ENCODE results near the gene EXT2.
A peak's percentile ranks its signal among the peaks of the same experiment; 100 is the strongest.

EXT2 gene

DNA sequence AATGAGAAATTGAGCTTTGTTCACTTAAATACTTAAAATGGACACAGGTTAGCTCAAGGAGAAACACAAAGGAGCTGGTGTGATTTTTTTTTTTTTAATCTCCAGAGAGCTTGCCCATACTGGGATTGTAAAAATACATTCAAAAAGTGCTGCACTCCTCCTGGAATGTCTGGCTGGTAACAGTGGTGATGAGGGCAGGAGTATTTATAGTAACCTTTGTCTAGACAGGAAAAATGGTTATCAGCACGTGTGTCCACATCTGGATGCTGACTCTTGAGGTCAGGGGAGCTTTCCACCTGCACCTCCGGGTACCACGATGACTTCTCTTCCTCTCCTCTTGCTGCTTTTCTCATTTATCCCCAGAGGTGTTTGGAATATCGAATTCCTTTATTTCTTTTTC lies 30.1 kb downstream of the EXT2 start:
- no peak for TF ChIP-seq NFRKB (IDR thresholded peaks at IDR 0.05)
- TF ChIP-seq SUZ12 (IDR thresholded peaks at IDR 0.05), result no peak
- no peak for TF ChIP-seq TARDBP (IDR thresholded peaks at IDR 0.05)
- TF ChIP-seq CTBP1 (IDR thresholded peaks at IDR 0.05; ENCODE audit: borderline replicate concordance), result no peak
- TF ChIP-seq BHLHE40 (IDR thresholded peaks at IDR 0.05; ENCODE audit: borderline replicate concordance), result no peak
- TF ChIP-seq HDGF (IDR thresholded peaks at IDR 0.05; ENCODE audit: borderline replicate concordance), result no peak
- no peak for TF ChIP-seq FOXM1 (IDR thresholded peaks at IDR 0.05; ENCODE audit: borderline replicate concordance)
- TF ChIP-seq, protein P1, sequence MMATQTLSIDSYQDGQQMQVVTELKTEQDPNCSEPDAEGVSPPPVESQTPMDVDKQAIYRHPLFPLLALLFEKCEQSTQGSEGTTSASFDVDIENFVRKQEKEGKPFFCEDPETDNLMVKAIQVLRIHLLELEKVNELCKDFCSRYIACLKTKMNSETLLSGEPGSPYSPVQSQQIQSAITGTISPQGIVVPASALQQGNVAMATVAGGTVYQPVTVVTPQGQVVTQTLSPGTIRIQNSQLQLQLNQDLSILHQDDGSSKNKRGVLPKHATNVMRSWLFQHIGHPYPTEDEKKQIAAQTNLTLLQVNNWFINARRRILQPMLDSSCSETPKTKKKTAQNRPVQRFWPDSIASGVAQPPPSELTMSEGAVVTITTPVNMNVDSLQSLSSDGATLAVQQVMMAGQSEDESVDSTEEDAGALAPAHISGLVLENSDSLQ (IDR thresholded peaks at IDR 0.05), result no peak
- TF ChIP-seq FOXA1 (IDR thresholded peaks at IDR 0.05), result no peak
- TF ChIP-seq LEF1 (IDR thresholded peaks at IDR 0.05; ENCODE audit: borderline replicate concordance), result no peak
- TF ChIP-seq SP1 (IDR thresholded peaks at IDR 0.05), result no peak
- TF ChIP-seq L3MBTL2 (conservative IDR thresholded peaks at IDR 0.05), result no peak
- no peak for TF ChIP-seq ZNF384 (IDR thresholded peaks at IDR 0.05)
- no peak for TF ChIP-seq ARNT (IDR thresholded peaks at IDR 0.05)
- TF ChIP-seq FOXK2 (IDR thresholded peaks at IDR 0.05), result no peak
- no peak for TF ChIP-seq ELF4 (IDR thresholded peaks at IDR 0.05)
- POLR2A ChIA-PET, result no interaction called here
- no peak for DNase-seq (ENCODE audit: extremely low spot score)
- CTCF ChIA-PET, result no interaction called here

DNA sequence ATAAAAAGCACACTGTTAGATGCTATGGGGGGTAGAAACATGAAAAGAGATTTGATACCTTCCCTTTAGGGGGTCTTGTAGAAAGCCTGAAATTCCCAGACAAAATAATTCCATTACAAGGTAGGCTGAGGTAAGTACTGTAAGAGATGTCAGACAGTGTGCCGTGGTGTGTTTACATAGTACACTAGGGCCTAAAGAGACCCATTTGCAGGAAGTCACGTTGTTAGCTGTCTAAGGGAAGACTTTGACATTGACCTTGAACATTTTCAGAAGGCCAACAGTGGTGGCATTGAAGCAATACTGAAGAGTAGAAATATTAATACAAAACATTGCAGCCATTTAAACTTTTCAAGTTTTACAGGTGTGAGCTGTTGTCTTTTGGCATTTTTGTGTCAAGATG lies 30.8 kb downstream of the EXT2 start:
- POLR2A ChIA-PET, result no interaction called here
- TF ChIP-seq TARDBP (IDR thresholded peaks at IDR 0.05) (no peak), BHLHE40 (IDR thresholded peaks at IDR 0.05; ENCODE audit: borderline replicate concordance) (no peak), SP1 (IDR thresholded peaks at IDR 0.05) (no peak), FOXA1 (IDR thresholded peaks at IDR 0.05) (no peak)
- TF ChIP-seq, protein P1 (IDR thresholded peaks at IDR 0.05), result no peak
- CTCF ChIA-PET, result no interaction called here
- DNase-seq (ENCODE audit: extremely low spot score), result no peak

GRCh38 chr11:44127130-44127529 lies 31.7 kb downstream of the EXT2 start:
- ChIA-PET CTCF (no interaction called here), POLR2A (no interaction called here)
- TF ChIP-seq BHLHE40 (IDR thresholded peaks at IDR 0.05; ENCODE audit: borderline replicate concordance), result no peak
- TF ChIP-seq, protein P1 (IDR thresholded peaks at IDR 0.05), result peak; percentile 58
- no peak for DNase-seq (ENCODE audit: extremely low spot score)

DNA sequence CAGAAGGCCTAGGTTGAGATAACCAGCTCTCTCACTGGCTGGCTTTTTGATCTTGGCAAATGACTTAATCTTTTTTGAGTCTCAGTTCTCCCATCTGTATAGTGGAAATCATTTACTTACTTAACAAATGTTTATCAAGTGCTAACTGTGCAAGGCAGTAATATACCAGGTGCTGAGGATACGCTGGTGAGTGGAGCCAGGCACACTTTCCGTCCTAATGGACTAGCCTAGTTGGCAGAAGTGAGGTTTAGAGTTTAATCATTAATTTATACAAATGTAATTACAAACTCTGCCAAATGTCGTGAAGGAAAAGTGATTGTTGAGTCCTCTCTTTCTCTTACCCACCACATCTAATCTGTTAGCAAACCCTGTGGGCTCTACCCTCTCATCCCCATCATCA lies 33.3 kb downstream of the EXT2 start:
- DNase-seq (ENCODE audit: extremely low spot score), result no peak
- TF ChIP-seq ELF4 (IDR thresholded peaks at IDR 0.05) (no peak), FOXA1 (IDR thresholded peaks at IDR 0.05) (no peak), CTBP1 (IDR thresholded peaks at IDR 0.05; ENCODE audit: borderline replicate concordance) (no peak), SP1 (IDR thresholded peaks at IDR 0.05) (no peak), TARDBP (IDR thresholded peaks at IDR 0.05) (no peak), ARNT (IDR thresholded peaks at IDR 0.05) (no peak), LEF1 (IDR thresholded peaks at IDR 0.05; ENCODE audit: borderline replicate concordance) (no peak)
- ChIA-PET POLR2A (no interaction called here), CTCF (no interaction called here)

GRCh38 chr11:44130751-44131150 lies 35.3 kb downstream of the EXT2 start:
- no peak for DNase-seq (ENCODE audit: extremely low spot score)
- CTCF ChIA-PET, result interaction anchor here (1.3 kb wide), 1 partner anchor 36 kb away, joined by 4 read pairs; the partner anchor contains the start of gene EXT2
- POLR2A ChIA-PET, result no interaction called here
- TF ChIP-seq LEF1 (IDR thresholded peaks at IDR 0.05; ENCODE audit: borderline replicate concordance) (no peak), ARNT (IDR thresholded peaks at IDR 0.05) (no peak)

DNA sequence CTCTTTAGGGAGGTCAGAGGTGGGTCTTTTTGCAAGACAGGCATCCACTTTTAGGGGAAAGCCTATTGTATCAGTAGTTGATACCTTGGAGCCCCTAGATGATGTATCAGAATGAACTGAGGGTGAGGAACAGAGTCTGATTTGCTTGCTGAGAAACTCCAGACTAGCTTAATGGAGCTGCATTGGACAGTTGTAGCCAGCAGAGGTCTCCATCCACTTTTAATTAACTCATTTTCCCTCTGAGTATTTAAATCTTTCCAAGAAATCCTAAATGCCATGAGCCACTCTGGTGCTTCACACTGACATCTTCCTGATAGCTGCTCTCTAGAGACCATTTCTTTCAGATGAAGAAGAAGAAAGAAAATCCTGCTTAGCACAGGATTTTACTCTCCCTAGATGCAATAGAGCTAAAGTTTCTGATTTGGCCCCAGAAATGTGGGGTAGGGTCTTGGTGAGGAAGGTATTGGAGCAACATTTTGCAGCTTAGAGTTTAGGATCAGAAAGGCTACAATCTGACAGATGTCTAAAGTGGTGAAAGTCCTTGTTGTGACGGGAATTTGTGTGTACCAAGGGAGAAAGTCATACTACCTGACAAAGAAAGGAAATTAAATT lies 38.0 kb downstream of the EXT2 start:
- DNase-seq (ENCODE audit: extremely low spot score), result peak; percentile 51
- TF ChIP-seq FOXA1 (IDR thresholded peaks at IDR 0.05) (no peak), BHLHE40 (IDR thresholded peaks at IDR 0.05; ENCODE audit: borderline replicate concordance) (no peak)
- CTCF ChIA-PET, result interaction anchor here (0.7 to 1.4 kb wide), 11 partner anchors 10 to 404 kb away, joined by 3 to 9 read pairs (median 3); no protein-coding TSS in a partner anchor
- POLR2A ChIA-PET, result no interaction called here

DNA sequence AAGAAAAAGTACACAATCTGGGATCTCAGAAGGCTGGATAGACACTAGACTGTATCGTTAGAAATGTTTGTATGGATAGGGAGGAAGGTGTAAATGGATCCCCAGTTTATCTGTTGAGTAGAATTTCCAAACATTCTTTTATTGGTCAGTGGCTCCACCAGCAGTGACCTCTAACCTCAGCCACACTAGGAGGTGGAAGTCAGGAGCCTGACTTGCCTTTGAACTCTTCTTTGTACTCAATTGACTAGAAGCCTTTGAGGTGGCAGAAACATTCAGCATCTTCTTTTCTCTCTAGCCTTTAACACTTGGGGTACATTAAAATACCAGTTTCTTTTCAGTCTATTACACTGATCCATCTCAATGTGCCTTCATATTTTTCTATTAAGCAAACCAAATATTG lies 39.1 kb downstream of the EXT2 start:
- no peak for DNase-seq (ENCODE audit: extremely low spot score)
- ChIA-PET POLR2A (no interaction called here), CTCF (interaction anchor here (0.6 to 1.2 kb wide), 6 partner anchors 26 to 472 kb away, joined by 3 to 9 read pairs (median 3); no protein-coding TSS in a partner anchor)
- no peak for TF ChIP-seq ZNF384 (IDR thresholded peaks at IDR 0.05)
- TF ChIP-seq TARDBP (IDR thresholded peaks at IDR 0.05), result no peak
- no peak for TF ChIP-seq HDGF (IDR thresholded peaks at IDR 0.05; ENCODE audit: borderline replicate concordance)
- no peak for TF ChIP-seq NFRKB (IDR thresholded peaks at IDR 0.05)
- TF ChIP-seq ELF4 (IDR thresholded peaks at IDR 0.05), result no peak
- no peak for TF ChIP-seq LEF1 (IDR thresholded peaks at IDR 0.05; ENCODE audit: borderline replicate concordance)
- TF ChIP-seq SP1 (IDR thresholded peaks at IDR 0.05), result no peak
- TF ChIP-seq L3MBTL2 (conservative IDR thresholded peaks at IDR 0.05), result no peak
- TF ChIP-seq ARNT (IDR thresholded peaks at IDR 0.05), result no peak
- no peak for TF ChIP-seq BHLHE40 (IDR thresholded peaks at IDR 0.05; ENCODE audit: borderline replicate concordance)
- TF ChIP-seq FOXK2 (IDR thresholded peaks at IDR 0.05), result no peak
- TF ChIP-seq, protein P1 (IDR thresholded peaks at IDR 0.05), result no peak

Measured in HEK293T (cell line).